ENCODE results near the gene TUBG1. TPM values are rescaled to one million over a fixed set of nuclear protein-coding genes. Genes with fewer than 3 reads are reported as not detected.

Gene TUBG1
- total and polyA plus RNA-seq, 9 of the 15 experiments (the other 6 are each of a cell fraction or from before 2014, with no cell fraction given): 33.1 to 147 (median 66.0) TPM

DNA sequence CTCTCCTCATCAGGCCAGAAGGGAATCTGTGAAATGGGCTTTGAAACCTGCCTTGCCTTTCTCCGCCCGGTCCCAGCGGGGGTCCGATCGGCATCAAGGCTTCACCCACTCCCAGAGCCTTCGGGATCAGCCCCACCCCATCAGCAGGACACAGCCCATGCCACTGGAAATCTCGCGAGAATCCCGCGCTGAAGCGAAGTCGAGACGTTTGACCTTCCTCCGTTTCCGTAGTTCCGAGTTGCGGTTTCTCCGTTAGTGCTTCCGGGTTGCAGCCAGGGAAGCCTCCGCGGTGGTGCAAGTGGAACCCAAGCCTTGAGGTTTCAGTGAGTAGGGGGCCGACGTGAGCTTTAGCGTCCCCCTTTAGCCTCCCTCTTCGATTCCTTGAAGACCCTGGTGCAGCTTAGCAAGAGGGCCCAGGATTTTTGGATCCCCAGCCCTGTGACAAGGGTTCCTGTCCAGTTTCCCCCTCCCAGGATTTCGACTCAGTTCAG lies 47.5 kb upstream of the TUBG1 start, which contains the start of gene COASY (continued):
- TF ChIP-seq, protein P1, sequence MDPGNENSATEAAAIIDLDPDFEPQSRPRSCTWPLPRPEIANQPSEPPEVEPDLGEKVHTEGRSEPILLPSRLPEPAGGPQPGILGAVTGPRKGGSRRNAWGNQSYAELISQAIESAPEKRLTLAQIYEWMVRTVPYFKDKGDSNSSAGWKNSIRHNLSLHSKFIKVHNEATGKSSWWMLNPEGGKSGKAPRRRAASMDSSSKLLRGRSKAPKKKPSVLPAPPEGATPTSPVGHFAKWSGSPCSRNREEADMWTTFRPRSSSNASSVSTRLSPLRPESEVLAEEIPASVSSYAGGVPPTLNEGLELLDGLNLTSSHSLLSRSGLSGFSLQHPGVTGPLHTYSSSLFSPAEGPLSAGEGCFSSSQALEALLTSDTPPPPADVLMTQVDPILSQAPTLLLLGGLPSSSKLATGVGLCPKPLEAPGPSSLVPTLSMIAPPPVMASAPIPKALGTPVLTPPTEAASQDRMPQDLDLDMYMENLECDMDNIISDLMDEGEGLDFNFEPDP (CRISPR knock-in tag; IDR thresholded peaks at IDR 0.05): no peak
- TF ChIP-seq CHD1 (IDR thresholded peaks at IDR 0.05; ENCODE audit: low read length): no peak
- TF ChIP-seq MECOM (CRISPR knock-in tag; IDR thresholded peaks at IDR 0.05): no peak
- TF ChIP-seq, protein P2, sequence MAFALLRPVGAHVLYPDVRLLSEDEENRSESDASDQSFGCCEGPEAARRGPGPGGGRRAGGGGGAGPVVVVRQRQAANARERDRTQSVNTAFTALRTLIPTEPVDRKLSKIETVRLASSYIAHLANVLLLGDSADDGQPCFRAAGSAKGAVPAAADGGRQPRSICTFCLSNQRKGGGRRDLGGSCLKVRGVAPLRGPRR (CRISPR knock-in tag; IDR thresholded peaks at IDR 0.05): no peak
- peak; percentile 28 for TF ChIP-seq ARID1B (IDR thresholded peaks at IDR 0.05)
- TF ChIP-seq, protein P3, sequence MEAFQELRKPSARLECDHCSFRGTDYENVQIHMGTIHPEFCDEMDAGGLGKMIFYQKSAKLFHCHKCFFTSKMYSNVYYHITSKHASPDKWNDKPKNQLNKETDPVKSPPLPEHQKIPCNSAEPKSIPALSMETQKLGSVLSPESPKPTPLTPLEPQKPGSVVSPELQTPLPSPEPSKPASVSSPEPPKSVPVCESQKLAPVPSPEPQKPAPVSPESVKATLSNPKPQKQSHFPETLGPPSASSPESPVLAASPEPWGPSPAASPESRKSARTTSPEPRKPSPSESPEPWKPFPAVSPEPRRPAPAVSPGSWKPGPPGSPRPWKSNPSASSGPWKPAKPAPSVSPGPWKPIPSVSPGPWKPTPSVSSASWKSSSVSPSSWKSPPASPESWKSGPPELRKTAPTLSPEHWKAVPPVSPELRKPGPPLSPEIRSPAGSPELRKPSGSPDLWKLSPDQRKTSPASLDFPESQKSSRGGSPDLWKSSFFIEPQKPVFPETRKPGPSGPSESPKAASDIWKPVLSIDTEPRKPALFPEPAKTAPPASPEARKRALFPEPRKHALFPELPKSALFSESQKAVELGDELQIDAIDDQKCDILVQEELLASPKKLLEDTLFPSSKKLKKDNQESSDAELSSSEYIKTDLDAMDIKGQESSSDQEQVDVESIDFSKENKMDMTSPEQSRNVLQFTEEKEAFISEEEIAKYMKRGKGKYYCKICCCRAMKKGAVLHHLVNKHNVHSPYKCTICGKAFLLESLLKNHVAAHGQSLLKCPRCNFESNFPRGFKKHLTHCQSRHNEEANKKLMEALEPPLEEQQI (IDR thresholded peaks at IDR 0.05): no peak
- TF ChIP-seq FOXK1 (CRISPR knock-in tag; IDR thresholded peaks at IDR 0.05; ENCODE audit: borderline replicate concordance): 0 out of 2 replicates have a peak, but pooled peaks have one; percentile 14
- TF ChIP-seq ZNF445 (CRISPR knock-in tag; IDR thresholded peaks at IDR 0.05; ENCODE audit: low read depth): no peak
- TF ChIP-seq, protein P4, sequence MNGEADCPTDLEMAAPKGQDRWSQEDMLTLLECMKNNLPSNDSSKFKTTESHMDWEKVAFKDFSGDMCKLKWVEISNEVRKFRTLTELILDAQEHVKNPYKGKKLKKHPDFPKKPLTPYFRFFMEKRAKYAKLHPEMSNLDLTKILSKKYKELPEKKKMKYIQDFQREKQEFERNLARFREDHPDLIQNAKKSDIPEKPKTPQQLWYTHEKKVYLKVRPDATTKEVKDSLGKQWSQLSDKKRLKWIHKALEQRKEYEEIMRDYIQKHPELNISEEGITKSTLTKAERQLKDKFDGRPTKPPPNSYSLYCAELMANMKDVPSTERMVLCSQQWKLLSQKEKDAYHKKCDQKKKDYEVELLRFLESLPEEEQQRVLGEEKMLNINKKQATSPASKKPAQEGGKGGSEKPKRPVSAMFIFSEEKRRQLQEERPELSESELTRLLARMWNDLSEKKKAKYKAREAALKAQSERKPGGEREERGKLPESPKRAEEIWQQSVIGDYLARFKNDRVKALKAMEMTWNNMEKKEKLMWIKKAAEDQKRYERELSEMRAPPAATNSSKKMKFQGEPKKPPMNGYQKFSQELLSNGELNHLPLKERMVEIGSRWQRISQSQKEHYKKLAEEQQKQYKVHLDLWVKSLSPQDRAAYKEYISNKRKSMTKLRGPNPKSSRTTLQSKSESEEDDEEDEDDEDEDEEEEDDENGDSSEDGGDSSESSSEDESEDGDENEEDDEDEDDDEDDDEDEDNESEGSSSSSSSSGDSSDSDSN (IDR thresholded peaks at IDR 0.05; ENCODE audit: borderline replicate concordance in 1 of 2, low read depth in 2 of 2, low read length in 2 of 2): no peak
- no peak for TF ChIP-seq CREB1 (IDR thresholded peaks at IDR 0.05)
- no peak for TF ChIP-seq CREB1 (CRISPR knock-in tag; IDR thresholded peaks at IDR 0.05)
- TF ChIP-seq, protein P5, sequence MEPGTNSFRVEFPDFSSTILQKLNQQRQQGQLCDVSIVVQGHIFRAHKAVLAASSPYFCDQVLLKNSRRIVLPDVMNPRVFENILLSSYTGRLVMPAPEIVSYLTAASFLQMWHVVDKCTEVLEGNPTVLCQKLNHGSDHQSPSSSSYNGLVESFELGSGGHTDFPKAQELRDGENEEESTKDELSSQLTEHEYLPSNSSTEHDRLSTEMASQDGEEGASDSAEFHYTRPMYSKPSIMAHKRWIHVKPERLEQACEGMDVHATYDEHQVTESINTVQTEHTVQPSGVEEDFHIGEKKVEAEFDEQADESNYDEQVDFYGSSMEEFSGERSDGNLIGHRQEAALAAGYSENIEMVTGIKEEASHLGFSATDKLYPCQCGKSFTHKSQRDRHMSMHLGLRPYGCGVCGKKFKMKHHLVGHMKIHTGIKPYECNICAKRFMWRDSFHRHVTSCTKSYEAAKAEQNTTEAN (CRISPR knock-in tag; IDR thresholded peaks at IDR 0.05): no peak
- TF ChIP-seq SMAD4 (CRISPR knock-in tag; conservative IDR thresholded peaks at IDR 0.05): no peak
- no peak for TF ChIP-seq PPARD (CRISPR knock-in tag; IDR thresholded peaks at IDR 0.05)
- TF ChIP-seq ZBTB1 (CRISPR knock-in tag; IDR thresholded peaks at IDR 0.05; ENCODE audit: borderline replicate concordance, low read depth): no peak
- TF ChIP-seq HCFC1 (IDR thresholded peaks at IDR 0.05; ENCODE audit: low read depth, low read length): peak; percentile 79
- peak; percentile 95 for TF ChIP-seq NEUROD1 (IDR thresholded peaks at IDR 0.05; ENCODE audit: borderline replicate concordance, low read depth, low read length, partially characterized antibody)
- TF ChIP-seq ZNF174 (CRISPR knock-in tag; IDR thresholded peaks at IDR 0.05): no peak
- TF ChIP-seq RAD51 (IDR thresholded peaks at IDR 0.05; ENCODE audit: borderline replicate concordance, low read depth): no peak
- TF ChIP-seq RBM22 (IDR thresholded peaks at IDR 0.05; ENCODE audit: low read depth, low read length, poor library complexity, severe bottlenecking): no peak
- 0 out of 2 replicates have a peak, but pooled peaks have one; percentile 2 for TF ChIP-seq TRIM28 (IDR thresholded peaks at IDR 0.05)
- TF ChIP-seq KAT8 (IDR thresholded peaks at IDR 0.05; ENCODE audit: low read depth): no peak
